Common myeloid progenitor, CD34-positive (primary cell): ENCODE results near the gene ADGRD2.

Experiments used
- CTCF ChIA-PET: fragments of 350-600 bp; sonication (Branson Sonifier 250); formaldehyde crosslinking; loops from one replicate; lab custom pipeline; 2021; ENCODE audit warnings: antibody characterized with exemption; lab: Charles Lee
- POLR2A ChIA-PET: fragments of 350-600 bp; sonication (Branson Sonifier 250); formaldehyde crosslinking; loops from one replicate; lab custom pipeline; 2021; ENCODE audit warnings: antibody characterized with exemption; lab: Charles Lee
- DNase-seq, 3 donors: peaks; one replicate each; pipeline versions ENCODE4 v3.0.0 to v3.0.0-alpha.2; 2013
- H3K27ac ChIP-seq, 2 experiments: 1 replicate in 1 of 2; 2 replicates in 1 of 2; pipeline ENCODE4 v1.7.0; 2013; ENCODE audit warnings: inconsistent platforms in 2 of 2, low read length in 2 of 2, mild to moderate bottlenecking in 2 of 2, low read depth in 1 of 2, moderate library complexity in 1 of 2; ENCODE audit not compliant: severe bottlenecking in 2 of 2, insufficient read depth in 1 of 2, poor library complexity in 1 of 2
- H3K27me3 ChIP-seq, 5 experiments: replicated peaks in 2 of 5; 1 replicate in 3 of 5; 2 replicates in 2 of 5; pipeline versions ENCODE4 v1.6.1 to v1.7.0; 2013; ENCODE audit warnings: low read length in 4 of 5, mild to moderate bottlenecking in 2 of 5, moderate library complexity in 2 of 5, inconsistent platforms in 1 of 5; ENCODE audit not compliant: insufficient read depth in 5 of 5, control insufficient read depth in 4 of 5
- H3K36me3 ChIP-seq, 4 experiments: 1 replicate in 2 of 4; 2 replicates in 2 of 4; pipeline versions ENCODE4 v1.6.1 to v1.7.0; 2013; ENCODE audit warnings: low read length in 3 of 4, control low read depth in 1 of 4, mild to moderate bottlenecking in 1 of 4; ENCODE audit not compliant: control insufficient read depth in 4 of 4, insufficient read depth in 4 of 4
- H3K4me1 ChIP-seq, 4 experiments: 1 replicate in 3 of 4; 2 replicates in 1 of 4; pipeline versions ENCODE4 v1.6.1 to v1.7.1; 2013; ENCODE audit warnings: low read length in 3 of 4, mild to moderate bottlenecking in 3 of 4, control low read depth in 1 of 4, inconsistent platforms in 1 of 4, moderate library complexity in 1 of 4; ENCODE audit not compliant: control insufficient read depth in 4 of 4, insufficient read depth in 4 of 4; ENCODE audit errors: control extremely low read depth in 1 of 4
- H3K4me3 ChIP-seq, 7 experiments: 1 replicate in 4 of 7; 2 replicates in 3 of 7; pipeline versions ENCODE4 v1.5.1 to v1.7.0; 2013; ENCODE audit warnings: mild to moderate bottlenecking in 7 of 7, low read length in 6 of 7, moderate library complexity in 6 of 7, inconsistent platforms in 2 of 7, low read depth in 2 of 7, control low read depth in 1 of 7; ENCODE audit not compliant: insufficient read depth in 4 of 7, control insufficient read depth in 1 of 7; ENCODE audit errors: extremely low read depth in 1 of 7
- H3K9me3 ChIP-seq, 5 experiments: 1 replicate in 4 of 5; 2 replicates in 1 of 5; pipeline versions ENCODE4 v1.6.1 to v1.7.1; 2013; ENCODE audit warnings: low read length in 4 of 5, mild to moderate bottlenecking in 2 of 5, inconsistent platforms in 1 of 5, low read depth in 1 of 5, moderate library complexity in 1 of 5; ENCODE audit not compliant: control insufficient read depth in 4 of 5, insufficient read depth in 2 of 5; ENCODE audit errors: control extremely low read depth in 1 of 5
- WGBS: methylation state at CpG from one replicate; pipeline ENCODE4 v1.1.5; 2013; ENCODE audit not compliant: insufficient coverage; 5-methylcytosine and 5-hydroxymethylcytosine counted together

ADGRD2 gene

GRCh38 chr9:124470726-124471125, 20.5 kb downstream of the ADGRD2 start:
- no peak overlapping the region for H3K4me3 ChIP-seq
- no peaks in the 10 kb centered on the region for H3K9me3 ChIP-seq
- H3K4me1 ChIP-seq, result peaks cover 0 to 14% (median 7%) of the 10 kb centered on the region in 4 experiments
- 88% methylated on average over 5 of the region's 7 CpGs for WGBS
- H3K27ac ChIP-seq, result no peak overlapping the region
- no peak for DNase-seq
- CTCF ChIA-PET, result interaction anchor here (1.9 kb wide), 1 partner anchor 10 kb away, joined by 6 read pairs; no protein-coding TSS in a partner anchor
- peaks cover 0 to 1% (median 0%) of the 10 kb centered on the region in 5 experiments for H3K27me3 ChIP-seq
- H3K36me3 ChIP-seq, result no peaks in the 10 kb centered on the region
- POLR2A ChIA-PET, result no interaction called here

DNA sequence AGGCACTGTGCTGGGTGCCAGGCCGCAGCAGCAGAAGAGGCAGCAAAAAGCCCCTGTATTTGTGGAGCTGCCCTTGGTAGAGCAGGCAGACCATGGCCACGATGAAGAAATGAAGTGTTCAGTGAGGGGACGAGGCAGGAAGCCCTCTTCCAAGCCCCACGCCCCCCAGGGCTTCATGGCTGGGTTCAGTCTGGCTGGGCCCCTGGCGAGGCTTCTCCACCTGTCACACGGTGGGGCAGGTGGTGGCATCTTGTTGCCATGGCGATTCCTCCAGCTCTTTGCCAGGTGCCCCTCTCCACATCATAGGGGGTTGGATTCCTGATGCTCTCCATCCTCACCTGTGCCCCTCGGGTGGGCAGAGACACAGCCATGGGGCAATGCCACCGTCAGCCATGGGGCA, 21.5 kb downstream of the ADGRD2 start:
- peaks cover 0 to 14% (median 8%) of the 10 kb centered on the region in 4 experiments for H3K4me1 ChIP-seq
- CTCF ChIA-PET, result interaction anchor here (1.2 kb wide), 1 partner anchor 15 kb away, joined by 3 read pairs; no protein-coding TSS in a partner anchor
- no peak for DNase-seq
- H3K36me3 ChIP-seq, result no peaks in the 10 kb centered on the region
- 96% methylated on average over 7 of the region's 9 CpGs for WGBS
- no peaks in the 10 kb centered on the region for H3K9me3 ChIP-seq
- no peak overlapping the region for H3K4me3 ChIP-seq
- POLR2A ChIA-PET, result no interaction called here
- peaks cover 0 to 11% (median 0%) of the 10 kb centered on the region in 5 experiments for H3K27me3 ChIP-seq
- no peak overlapping the region for H3K27ac ChIP-seq

GRCh38 chr9:124472770-124473169, 22.5 kb downstream of the ADGRD2 start:
- WGBS, result 95% methylated on average over 6 of the region's 7 CpGs
- Histone ChIP-seq H3K9me3 (no peaks in the 10 kb centered on the region), H3K4me3 (no peak overlapping the region), H3K36me3 (no peaks in the 10 kb centered on the region), H3K4me1 (peaks cover 0 to 19% (median 13%) of the 10 kb centered on the region in 4 experiments), H3K27me3 (peaks cover 0 to 20% (median 4%) of the 10 kb centered on the region in 5 experiments), H3K27ac (no peak overlapping the region)
- ChIA-PET CTCF (interaction anchor here (0.8 to 1.4 kb wide), 3 partner anchors 10 to 64 kb away, joined by 3 to 5 read pairs (median 5); no protein-coding TSS in a partner anchor), POLR2A (no interaction called here)
- DNase-seq, result no peak

DNA sequence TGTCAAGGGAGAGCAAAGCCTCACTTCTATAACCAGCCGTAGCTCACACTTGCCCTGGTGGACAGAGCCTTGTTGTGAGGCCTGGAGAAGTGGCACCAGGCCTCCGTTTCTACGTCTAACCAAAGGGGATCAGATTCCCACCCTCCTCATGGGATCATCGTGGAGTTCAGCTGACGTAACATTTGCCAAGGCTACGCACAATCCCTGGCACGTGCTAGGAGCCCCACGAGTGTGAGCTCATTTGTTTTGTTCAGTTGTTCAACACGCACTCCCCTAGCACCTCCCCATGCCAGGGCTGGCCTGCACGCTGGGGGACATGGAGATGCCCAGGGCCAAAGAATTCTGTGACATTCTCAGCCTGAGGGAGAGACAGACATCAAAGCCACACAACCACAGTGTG, 23.1 kb downstream of the ADGRD2 start:
- Histone ChIP-seq H3K27me3 (peaks cover 0 to 25% (median 4%) of the 10 kb centered on the region in 5 experiments), H3K27ac (no peak overlapping the region), H3K4me3 (no peak overlapping the region), H3K4me1 (peaks cover 0 to 19% (median 13%) of the 10 kb centered on the region in 4 experiments), H3K36me3 (no peaks in the 10 kb centered on the region), H3K9me3 (no peaks in the 10 kb centered on the region)
- ChIA-PET CTCF (interaction anchor here (0.8 to 1.6 kb wide), 4 partner anchors 10 to 64 kb away, joined by 3 to 5 read pairs (median 4); no protein-coding TSS in a partner anchor), POLR2A (no interaction called here)
- no peak for DNase-seq
- WGBS, result 95% methylated on average over 6 of the region's 10 CpGs

DNA sequence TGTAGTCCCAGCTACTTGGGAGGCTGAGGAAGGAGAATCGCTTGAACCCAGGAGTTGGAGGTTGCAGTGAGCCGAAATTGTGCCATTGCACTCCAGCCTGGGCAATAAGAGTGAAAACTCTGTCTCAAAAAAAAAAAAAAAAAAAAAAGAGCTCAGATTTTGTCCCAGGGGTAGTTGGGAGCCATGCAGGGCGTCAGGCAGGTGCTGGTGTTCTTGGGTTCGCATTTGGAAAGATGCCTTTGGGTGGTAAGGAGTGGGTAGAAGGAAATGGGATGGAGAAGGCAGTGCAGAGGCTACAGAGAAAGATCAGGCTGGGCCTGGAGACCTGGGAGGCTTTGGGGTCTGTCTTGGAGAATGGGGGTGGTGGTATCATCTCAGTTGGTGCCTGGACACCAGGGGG, 23.9 kb downstream of the ADGRD2 start:
- ChIA-PET CTCF (interaction anchor here (1.0 to 1.7 kb wide), 3 partner anchors 10 to 32 kb away, joined by 3 to 4 read pairs (median 3); no protein-coding TSS in a partner anchor), POLR2A (no interaction called here)
- Histone ChIP-seq H3K4me1 (peaks cover 0 to 12% (median 11%) of the 10 kb centered on the region in 4 experiments), H3K36me3 (no peaks in the 10 kb centered on the region), H3K27ac (no peak overlapping the region), H3K4me3 (no peak overlapping the region), H3K9me3 (no peaks in the 10 kb centered on the region), H3K27me3 (peaks cover 0 to 30% (median 7%) of the 10 kb centered on the region in 5 experiments)
- WGBS, result 100% methylated on average over 2 of the region's 4 CpGs
- no peak for DNase-seq

- Histone ChIP-seq H3K9me3 (no peaks in the 10 kb centered on the region), H3K4me1 (peaks cover 0 to 11% (median 7%) of the 10 kb centered on the region in 4 experiments), H3K27ac (no peak overlapping the region), H3K36me3 (no peaks in the 10 kb centered on the region), H3K4me3 (no peak overlapping the region), H3K27me3 (peaks cover 0 to 30% (median 7%) of the 10 kb centered on the region in 5 experiments)
- ChIA-PET POLR2A (no interaction called here), CTCF (interaction anchor here (0.9 to 1.7 kb wide), 3 partner anchors 11 to 55 kb away, joined by 3 to 4 read pairs (median 3); no protein-coding TSS in a partner anchor)
- no peak for DNase-seq
- WGBS, result 80% methylated on average over 16 of the region's 21 CpGs
Observed at GRCh38 chr9:124475158-124475867, 25.1 kb downstream of the ADGRD2 start.
